Measurements from ENCODE around the gene MPHOSPH10. TPM values are rescaled to one million over a fixed set of nuclear protein-coding genes. Genes with fewer than 3 reads are reported as not detected.
A peak's percentile ranks its signal among the peaks of the same experiment; 100 is the strongest.

Gene MPHOSPH10
- total and polyA plus RNA-seq, 2 of the 13 experiments (the other 11 are each of a cell fraction or from before 2014, with no cell fraction given): 37.8 to 137 TPM

GRCh38 chr2:71129902-71130151 is 607 bp upstream of the MPHOSPH10 start (continued):
- TF ChIP-seq BCL3 (CRISPR knock-in tag; IDR thresholded peaks at IDR 0.05): no peak
- TF ChIP-seq EP300 (IDR thresholded peaks at IDR 0.05; ENCODE audit: low read depth in 2 of 2, low read length in 2 of 2): no peak
- no peak for TF ChIP-seq EP300 (CRISPR knock-in tag; IDR thresholded peaks at IDR 0.05; ENCODE audit: borderline replicate concordance)
- no peak for TF ChIP-seq ZNF205 (CRISPR knock-in tag; IDR thresholded peaks at IDR 0.05)
- no peak; the same call in 1 of the 2 replicates for TF ChIP-seq MAFG (CRISPR knock-in tag; IDR thresholded peaks at IDR 0.05)
- TF ChIP-seq ZBTB20 (CRISPR knock-in tag; IDR thresholded peaks at IDR 0.05; ENCODE audit: borderline replicate concordance, low read depth): peak; percentile 77
- TF ChIP-seq ZNF260 (CRISPR knock-in tag; IDR thresholded peaks at IDR 0.05; ENCODE audit: borderline replicate concordance, low read depth): no peak
- TF ChIP-seq MIXL1 (CRISPR knock-in tag; IDR thresholded peaks at IDR 0.05): no peak
- TF ChIP-seq BCL6 (CRISPR knock-in tag; IDR thresholded peaks at IDR 0.05): peak; percentile 41; the same call in 1 of the 2 replicates
- no peak for TF ChIP-seq TRAFD1 (CRISPR knock-in tag; IDR thresholded peaks at IDR 0.05; ENCODE audit: borderline replicate concordance)
- TF ChIP-seq RXRB (CRISPR knock-in tag; IDR thresholded peaks at IDR 0.05; ENCODE audit: borderline replicate concordance): no peak
- no peak for TF ChIP-seq NR2F1 (CRISPR knock-in tag; IDR thresholded peaks at IDR 0.05)
- TF ChIP-seq ZNF232 (CRISPR knock-in tag; IDR thresholded peaks at IDR 0.05; ENCODE audit: borderline replicate concordance): peak; percentile 35; the same call in 1 of the 2 replicates
- no peak for TF ChIP-seq THAP7 (CRISPR knock-in tag; IDR thresholded peaks at IDR 0.05)
- TF ChIP-seq BRCA1 (CRISPR knock-in tag; IDR thresholded peaks at IDR 0.05): 0 out of 2 replicates have a peak, but pooled peaks have one; percentile 13
- no peak for TF ChIP-seq ZNF326 (CRISPR knock-in tag; IDR thresholded peaks at IDR 0.05; ENCODE audit: borderline replicate concordance)
- 0 out of 2 replicates have a peak, but pooled peaks have one; percentile 50 for TF ChIP-seq ZBTB21 (CRISPR knock-in tag; IDR thresholded peaks at IDR 0.05)
- TF ChIP-seq TBX3 (IDR thresholded peaks at IDR 0.05; ENCODE audit: borderline replicate concordance): peak; percentile 17; the same call in 1 of the 2 replicates
- peak; percentile 91 for TF ChIP-seq MTERF4 (CRISPR knock-in tag; IDR thresholded peaks at IDR 0.05)
- TF ChIP-seq AGO1 (IDR thresholded peaks at IDR 0.05; ENCODE audit: low read depth, low read length, poor library complexity, severe bottlenecking): no peak
- TF ChIP-seq MYPOP (CRISPR knock-in tag; IDR thresholded peaks at IDR 0.05): no peak
- TF ChIP-seq FOXO1 (CRISPR knock-in tag; IDR thresholded peaks at IDR 0.05): peak; percentile 66
- no peak for TF ChIP-seq GABPA (IDR thresholded peaks at IDR 0.05; ENCODE audit: low read depth, low read length)
- no peak for TF ChIP-seq GABPA (CRISPR knock-in tag; IDR thresholded peaks at IDR 0.05; ENCODE audit: low read depth)
- no peak for TF ChIP-seq ARID2 (CRISPR knock-in tag; IDR thresholded peaks at IDR 0.05; ENCODE audit: borderline replicate concordance)
- no peak for TF ChIP-seq ZNF329 (CRISPR knock-in tag; IDR thresholded peaks at IDR 0.05; ENCODE audit: low read depth)
- TF ChIP-seq ZNF383 (CRISPR knock-in tag; IDR thresholded peaks at IDR 0.05; ENCODE audit: borderline replicate concordance): peak; percentile 34; the same call in 1 of the 2 replicates
